Measurements from ENCODE around the gene B4GALT5.

DNA sequence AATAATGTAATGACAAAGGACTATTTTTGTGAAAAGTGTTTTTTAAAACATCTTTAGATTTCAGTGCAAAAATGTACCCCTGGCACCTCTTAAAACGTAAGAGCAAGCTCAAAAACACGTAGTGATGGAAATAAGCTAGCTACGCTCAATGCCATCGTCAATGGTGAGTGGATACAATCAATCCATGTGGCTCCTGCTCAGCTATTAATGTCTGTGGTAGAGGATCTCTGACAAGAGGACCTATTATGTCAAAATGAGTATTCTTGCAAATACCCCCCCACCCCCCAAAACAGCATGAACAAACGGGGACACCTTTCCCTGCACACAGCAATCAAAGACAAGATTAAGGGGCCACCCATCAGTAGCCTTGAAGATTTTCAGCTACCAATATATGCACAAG is 80.7 kb downstream of the B4GALT5 start:
- TF ChIP-seq, protein P1, sequence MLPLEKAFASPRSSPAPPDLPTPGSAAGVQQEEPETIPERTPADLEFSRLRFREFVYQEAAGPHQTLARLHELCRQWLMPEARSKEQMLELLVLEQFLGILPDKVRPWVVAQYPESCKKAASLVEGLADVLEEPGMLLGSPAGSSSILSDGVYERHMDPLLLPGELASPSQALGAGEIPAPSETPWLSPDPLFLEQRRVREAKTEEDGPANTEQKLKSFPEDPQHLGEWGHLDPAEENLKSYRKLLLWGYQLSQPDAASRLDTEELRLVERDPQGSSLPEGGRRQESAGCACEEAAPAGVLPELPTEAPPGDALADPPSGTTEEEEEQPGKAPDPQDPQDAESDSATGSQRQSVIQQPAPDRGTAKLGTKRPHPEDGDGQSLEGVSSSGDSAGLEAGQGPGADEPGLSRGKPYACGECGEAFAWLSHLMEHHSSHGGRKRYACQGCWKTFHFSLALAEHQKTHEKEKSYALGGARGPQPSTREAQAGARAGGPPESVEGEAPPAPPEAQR (CRISPR knock-in tag; IDR thresholded peaks at IDR 0.05), result no peak
- TF ChIP-seq, protein P2, sequence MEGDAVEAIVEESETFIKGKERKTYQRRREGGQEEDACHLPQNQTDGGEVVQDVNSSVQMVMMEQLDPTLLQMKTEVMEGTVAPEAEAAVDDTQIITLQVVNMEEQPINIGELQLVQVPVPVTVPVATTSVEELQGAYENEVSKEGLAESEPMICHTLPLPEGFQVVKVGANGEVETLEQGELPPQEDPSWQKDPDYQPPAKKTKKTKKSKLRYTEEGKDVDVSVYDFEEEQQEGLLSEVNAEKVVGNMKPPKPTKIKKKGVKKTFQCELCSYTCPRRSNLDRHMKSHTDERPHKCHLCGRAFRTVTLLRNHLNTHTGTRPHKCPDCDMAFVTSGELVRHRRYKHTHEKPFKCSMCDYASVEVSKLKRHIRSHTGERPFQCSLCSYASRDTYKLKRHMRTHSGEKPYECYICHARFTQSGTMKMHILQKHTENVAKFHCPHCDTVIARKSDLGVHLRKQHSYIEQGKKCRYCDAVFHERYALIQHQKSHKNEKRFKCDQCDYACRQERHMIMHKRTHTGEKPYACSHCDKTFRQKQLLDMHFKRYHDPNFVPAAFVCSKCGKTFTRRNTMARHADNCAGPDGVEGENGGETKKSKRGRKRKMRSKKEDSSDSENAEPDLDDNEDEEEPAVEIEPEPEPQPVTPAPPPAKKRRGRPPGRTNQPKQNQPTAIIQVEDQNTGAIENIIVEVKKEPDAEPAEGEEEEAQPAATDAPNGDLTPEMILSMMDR (IDR thresholded peaks at IDR 0.05), result no peak
- TF ChIP-seq, protein P3, sequence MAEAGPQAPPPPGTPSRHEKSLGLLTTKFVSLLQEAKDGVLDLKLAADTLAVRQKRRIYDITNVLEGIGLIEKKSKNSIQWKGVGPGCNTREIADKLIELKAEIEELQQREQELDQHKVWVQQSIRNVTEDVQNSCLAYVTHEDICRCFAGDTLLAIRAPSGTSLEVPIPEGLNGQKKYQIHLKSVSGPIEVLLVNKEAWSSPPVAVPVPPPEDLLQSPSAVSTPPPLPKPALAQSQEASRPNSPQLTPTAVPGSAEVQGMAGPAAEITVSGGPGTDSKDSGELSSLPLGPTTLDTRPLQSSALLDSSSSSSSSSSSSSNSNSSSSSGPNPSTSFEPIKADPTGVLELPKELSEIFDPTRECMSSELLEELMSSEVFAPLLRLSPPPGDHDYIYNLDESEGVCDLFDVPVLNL (CRISPR knock-in tag; IDR thresholded peaks at IDR 0.05; ENCODE audit: borderline replicate concordance, low read depth), result no peak
- TF ChIP-seq, protein P4, sequence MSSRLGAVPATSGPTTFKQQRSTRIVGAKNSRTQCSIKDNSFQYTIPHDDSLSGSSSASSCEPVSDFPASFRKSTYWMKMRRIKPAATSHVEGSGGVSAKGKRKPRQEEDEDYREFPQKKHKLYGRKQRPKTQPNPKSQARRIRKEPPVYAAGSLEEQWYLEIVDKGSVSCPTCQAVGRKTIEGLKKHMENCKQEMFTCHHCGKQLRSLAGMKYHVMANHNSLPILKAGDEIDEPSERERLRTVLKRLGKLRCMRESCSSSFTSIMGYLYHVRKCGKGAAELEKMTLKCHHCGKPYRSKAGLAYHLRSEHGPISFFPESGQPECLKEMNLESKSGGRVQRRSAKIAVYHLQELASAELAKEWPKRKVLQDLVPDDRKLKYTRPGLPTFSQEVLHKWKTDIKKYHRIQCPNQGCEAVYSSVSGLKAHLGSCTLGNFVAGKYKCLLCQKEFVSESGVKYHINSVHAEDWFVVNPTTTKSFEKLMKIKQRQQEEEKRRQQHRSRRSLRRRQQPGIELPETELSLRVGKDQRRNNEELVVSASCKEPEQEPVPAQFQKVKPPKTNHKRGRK (CRISPR knock-in tag; IDR thresholded peaks at IDR 0.05; ENCODE audit: borderline replicate concordance), result no peak
- TF ChIP-seq GTF2I (CRISPR knock-in tag; conservative IDR thresholded peaks at IDR 0.05), result no peak
- TF ChIP-seq TCF7 (CRISPR knock-in tag; IDR thresholded peaks at IDR 0.05; ENCODE audit: low read depth), result no peak
- no peak for TF ChIP-seq ZNF121 (CRISPR knock-in tag; IDR thresholded peaks at IDR 0.05)
- TF ChIP-seq, protein P5, sequence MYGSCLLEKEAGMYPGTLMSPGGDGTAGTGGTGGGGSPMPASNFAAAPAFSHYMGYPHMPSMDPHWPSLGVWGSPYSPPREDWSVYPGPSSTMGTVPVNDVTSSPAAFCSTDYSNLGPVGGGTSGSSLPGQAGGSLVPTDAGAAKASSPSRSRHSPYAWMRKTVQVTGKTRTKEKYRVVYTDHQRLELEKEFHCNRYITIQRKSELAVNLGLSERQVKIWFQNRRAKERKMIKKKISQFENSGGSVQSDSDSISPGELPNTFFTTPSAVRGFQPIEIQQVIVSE (CRISPR knock-in tag; IDR thresholded peaks at IDR 0.05; ENCODE audit: borderline replicate concordance), result no peak
- no peak for TF ChIP-seq ATF1 (CRISPR knock-in tag; IDR thresholded peaks at IDR 0.05)
- TF ChIP-seq, protein P6, sequence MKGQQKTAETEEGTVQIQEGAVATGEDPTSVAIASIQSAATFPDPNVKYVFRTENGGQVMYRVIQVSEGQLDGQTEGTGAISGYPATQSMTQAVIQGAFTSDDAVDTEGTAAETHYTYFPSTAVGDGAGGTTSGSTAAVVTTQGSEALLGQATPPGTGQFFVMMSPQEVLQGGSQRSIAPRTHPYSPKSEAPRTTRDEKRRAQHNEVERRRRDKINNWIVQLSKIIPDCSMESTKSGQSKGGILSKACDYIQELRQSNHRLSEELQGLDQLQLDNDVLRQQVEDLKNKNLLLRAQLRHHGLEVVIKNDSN (CRISPR knock-in tag; IDR thresholded peaks at IDR 0.05), result no peak
- TF ChIP-seq, protein P7, sequence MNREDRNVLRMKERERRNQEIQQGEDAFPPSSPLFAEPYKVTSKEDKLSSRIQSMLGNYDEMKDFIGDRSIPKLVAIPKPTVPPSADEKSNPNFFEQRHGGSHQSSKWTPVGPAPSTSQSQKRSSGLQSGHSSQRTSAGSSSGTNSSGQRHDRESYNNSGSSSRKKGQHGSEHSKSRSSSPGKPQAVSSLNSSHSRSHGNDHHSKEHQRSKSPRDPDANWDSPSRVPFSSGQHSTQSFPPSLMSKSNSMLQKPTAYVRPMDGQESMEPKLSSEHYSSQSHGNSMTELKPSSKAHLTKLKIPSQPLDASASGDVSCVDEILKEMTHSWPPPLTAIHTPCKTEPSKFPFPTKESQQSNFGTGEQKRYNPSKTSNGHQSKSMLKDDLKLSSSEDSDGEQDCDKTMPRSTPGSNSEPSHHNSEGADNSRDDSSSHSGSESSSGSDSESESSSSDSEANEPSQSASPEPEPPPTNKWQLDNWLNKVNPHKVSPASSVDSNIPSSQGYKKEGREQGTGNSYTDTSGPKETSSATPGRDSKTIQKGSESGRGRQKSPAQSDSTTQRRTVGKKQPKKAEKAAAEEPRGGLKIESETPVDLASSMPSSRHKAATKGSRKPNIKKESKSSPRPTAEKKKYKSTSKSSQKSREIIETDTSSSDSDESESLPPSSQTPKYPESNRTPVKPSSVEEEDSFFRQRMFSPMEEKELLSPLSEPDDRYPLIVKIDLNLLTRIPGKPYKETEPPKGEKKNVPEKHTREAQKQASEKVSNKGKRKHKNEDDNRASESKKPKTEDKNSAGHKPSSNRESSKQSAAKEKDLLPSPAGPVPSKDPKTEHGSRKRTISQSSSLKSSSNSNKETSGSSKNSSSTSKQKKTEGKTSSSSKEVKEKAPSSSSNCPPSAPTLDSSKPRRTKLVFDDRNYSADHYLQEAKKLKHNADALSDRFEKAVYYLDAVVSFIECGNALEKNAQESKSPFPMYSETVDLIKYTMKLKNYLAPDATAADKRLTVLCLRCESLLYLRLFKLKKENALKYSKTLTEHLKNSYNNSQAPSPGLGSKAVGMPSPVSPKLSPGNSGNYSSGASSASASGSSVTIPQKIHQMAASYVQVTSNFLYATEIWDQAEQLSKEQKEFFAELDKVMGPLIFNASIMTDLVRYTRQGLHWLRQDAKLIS (CRISPR knock-in tag; IDR thresholded peaks at IDR 0.05; ENCODE audit: borderline replicate concordance), result no peak
